ENCODE results near the gene GAL3ST3.

DNA sequence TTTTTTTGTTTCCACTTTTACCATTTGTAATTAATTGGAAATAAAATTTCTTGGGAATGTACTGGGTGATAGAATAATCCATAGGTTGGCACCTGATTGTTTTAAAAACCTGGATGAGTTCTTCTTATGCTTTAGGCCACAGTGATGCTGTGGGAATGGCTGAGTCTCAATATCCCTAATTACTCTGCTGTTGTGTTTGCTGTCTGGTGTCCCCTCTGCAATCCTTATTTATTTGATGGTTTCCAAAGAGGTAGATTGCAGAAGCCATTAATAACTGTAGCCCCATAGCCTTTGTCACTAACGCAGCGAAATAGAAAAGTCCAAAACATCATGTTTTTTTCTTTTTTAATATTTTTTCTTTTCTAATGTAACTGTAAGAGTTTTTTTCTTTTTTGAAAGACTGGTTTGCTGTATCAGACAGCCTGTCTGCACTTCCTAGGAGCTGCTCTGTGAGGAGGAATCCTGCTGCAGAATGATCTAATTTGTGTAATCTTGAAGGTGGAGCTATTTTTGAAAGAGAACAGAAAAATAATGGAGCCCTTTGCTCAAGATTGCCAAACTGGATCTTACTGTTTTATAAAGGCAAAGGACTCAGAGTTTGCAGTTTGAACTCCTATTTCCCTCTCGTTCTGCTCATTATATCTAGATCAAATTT is 36.0 kb upstream of the GAL3ST3 start:
- TF ChIP-seq, protein P1, sequence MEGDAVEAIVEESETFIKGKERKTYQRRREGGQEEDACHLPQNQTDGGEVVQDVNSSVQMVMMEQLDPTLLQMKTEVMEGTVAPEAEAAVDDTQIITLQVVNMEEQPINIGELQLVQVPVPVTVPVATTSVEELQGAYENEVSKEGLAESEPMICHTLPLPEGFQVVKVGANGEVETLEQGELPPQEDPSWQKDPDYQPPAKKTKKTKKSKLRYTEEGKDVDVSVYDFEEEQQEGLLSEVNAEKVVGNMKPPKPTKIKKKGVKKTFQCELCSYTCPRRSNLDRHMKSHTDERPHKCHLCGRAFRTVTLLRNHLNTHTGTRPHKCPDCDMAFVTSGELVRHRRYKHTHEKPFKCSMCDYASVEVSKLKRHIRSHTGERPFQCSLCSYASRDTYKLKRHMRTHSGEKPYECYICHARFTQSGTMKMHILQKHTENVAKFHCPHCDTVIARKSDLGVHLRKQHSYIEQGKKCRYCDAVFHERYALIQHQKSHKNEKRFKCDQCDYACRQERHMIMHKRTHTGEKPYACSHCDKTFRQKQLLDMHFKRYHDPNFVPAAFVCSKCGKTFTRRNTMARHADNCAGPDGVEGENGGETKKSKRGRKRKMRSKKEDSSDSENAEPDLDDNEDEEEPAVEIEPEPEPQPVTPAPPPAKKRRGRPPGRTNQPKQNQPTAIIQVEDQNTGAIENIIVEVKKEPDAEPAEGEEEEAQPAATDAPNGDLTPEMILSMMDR (IDR thresholded peaks at IDR 0.05; ENCODE audit: low read length) = no peak
- no peak for TF ChIP-seq EZH2 (optimal IDR thresholded peaks at IDR 0.05; ENCODE audit: low read depth, low read length)

All from MM.1S (cell line).